Measurements from ENCODE around the gene COL11A2.

Gene COL11A2

DNA sequence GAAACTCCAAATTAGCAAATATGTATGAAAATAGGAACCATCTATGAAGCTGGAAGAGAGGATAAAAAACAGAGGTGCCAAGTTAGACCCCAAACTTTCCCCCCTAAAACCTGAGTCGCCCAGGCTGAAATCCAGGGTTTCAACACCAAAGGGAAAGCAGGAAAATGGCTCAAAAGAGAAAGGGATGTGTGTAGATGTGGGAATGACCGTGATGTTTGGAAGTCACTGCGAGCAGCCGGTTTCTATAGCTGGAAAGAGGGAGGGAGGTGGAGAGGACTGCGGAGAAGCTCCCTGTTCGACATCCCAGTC, 20.5 kb upstream of the COL11A2 start:
- ChIA-PET CTCF (interaction anchor here (0.6 kb wide), 1 partner anchor 22 kb away, joined by 4 read pairs; no protein-coding TSS in a partner anchor), POLR2A (ENCODE audit: low non-redundant PET) (interaction anchor here (0.7 kb wide), 1 partner anchor 8 kb away, joined by 6 read pairs; the partner anchor contains the start of gene HSD17B8)
- peak overlapping the region; percentile 39 for H3K27ac ChIP-seq

GRCh38 chr6:33211666-33212422, 19.6 kb upstream of the COL11A2 start:
- DNase-seq (ENCODE audit: low spot score), result no peak
- ChIA-PET CTCF (no interaction called here), POLR2A (ENCODE audit: low non-redundant PET) (interaction anchor here (0.6 kb wide), 2 partner anchors 9 to 59 kb away, joined by 4 to 5 read pairs; no protein-coding TSS in a partner anchor)
- no peak overlapping the region for H3K27ac ChIP-seq
- TF ChIP-seq, protein P1, sequence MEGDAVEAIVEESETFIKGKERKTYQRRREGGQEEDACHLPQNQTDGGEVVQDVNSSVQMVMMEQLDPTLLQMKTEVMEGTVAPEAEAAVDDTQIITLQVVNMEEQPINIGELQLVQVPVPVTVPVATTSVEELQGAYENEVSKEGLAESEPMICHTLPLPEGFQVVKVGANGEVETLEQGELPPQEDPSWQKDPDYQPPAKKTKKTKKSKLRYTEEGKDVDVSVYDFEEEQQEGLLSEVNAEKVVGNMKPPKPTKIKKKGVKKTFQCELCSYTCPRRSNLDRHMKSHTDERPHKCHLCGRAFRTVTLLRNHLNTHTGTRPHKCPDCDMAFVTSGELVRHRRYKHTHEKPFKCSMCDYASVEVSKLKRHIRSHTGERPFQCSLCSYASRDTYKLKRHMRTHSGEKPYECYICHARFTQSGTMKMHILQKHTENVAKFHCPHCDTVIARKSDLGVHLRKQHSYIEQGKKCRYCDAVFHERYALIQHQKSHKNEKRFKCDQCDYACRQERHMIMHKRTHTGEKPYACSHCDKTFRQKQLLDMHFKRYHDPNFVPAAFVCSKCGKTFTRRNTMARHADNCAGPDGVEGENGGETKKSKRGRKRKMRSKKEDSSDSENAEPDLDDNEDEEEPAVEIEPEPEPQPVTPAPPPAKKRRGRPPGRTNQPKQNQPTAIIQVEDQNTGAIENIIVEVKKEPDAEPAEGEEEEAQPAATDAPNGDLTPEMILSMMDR (conservative IDR thresholded peaks at IDR 0.05; ENCODE audit: low read depth), result no peak

More for the DNA sequence above, 20.5 kb upstream of the COL11A2 start:
- DNase-seq (ENCODE audit: low spot score), result no peak
- TF ChIP-seq, protein P1 (conservative IDR thresholded peaks at IDR 0.05; ENCODE audit: low read depth), result no peak

DNA sequence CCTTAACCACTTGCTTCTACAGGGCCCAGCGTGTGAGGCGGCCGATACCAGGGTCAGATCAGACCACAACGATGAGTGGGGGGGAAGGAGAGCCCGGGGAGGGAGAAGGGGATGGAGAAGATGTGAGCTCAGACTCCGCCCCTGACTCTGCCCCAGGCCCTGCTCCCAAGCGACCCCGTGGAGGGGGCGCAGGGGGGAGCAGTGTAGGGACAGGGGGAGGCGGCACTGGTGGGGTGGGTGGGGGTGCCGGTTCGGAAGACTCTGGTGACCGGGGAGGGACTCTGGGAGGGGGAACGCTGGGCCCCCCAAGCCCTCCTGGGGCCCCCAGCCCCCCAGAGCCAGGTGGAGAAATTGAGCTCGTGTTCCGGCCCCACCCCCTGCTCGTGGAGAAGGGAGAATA, 18.9 kb upstream of the COL11A2 start:
- CTCF ChIA-PET, result no interaction called here
- POLR2A ChIA-PET (ENCODE audit: low non-redundant PET), result no interaction called here
- H3K27ac ChIP-seq, result no peak overlapping the region
- no peak for DNase-seq (ENCODE audit: low spot score)
- TF ChIP-seq, protein P1 (conservative IDR thresholded peaks at IDR 0.05; ENCODE audit: low read depth), result no peak

GRCh38 chr6:33209856-33210255, 17.6 kb upstream of the COL11A2 start:
- H3K27ac ChIP-seq, result peak overlapping the region; percentile 41
- ChIA-PET CTCF (interaction anchor here (2.1 kb wide), 1 partner anchor 39 kb away, joined by 8 read pairs; no protein-coding TSS in a partner anchor), POLR2A (ENCODE audit: low non-redundant PET) (no interaction called here)
- no peak for DNase-seq (ENCODE audit: low spot score)
- TF ChIP-seq, protein P1 (conservative IDR thresholded peaks at IDR 0.05; ENCODE audit: low read depth), result no peak

GRCh38 chr6:33208091-33208967, 16.1 kb upstream of the COL11A2 start, which contains the start of gene RING1:
RING1 (plus strand) TSS chr6:33208500; CDS start chr6:33208823, 323 bp downstream.
- ChIA-PET CTCF (interaction anchor here (2.1 kb wide), 1 partner anchor 40 kb away, joined by 8 read pairs; no protein-coding TSS in a partner anchor), POLR2A (ENCODE audit: low non-redundant PET) (interaction anchor here (0.6 to 0.7 kb wide), 2 partner anchors 28 to 40 kb away, joined by 5 read pairs; no protein-coding TSS in a partner anchor)
- TF ChIP-seq, protein P1 (conservative IDR thresholded peaks at IDR 0.05; ENCODE audit: low read depth), result no peak
- H3K27ac ChIP-seq, result peak within 1 kb of the TSS; percentile 95
- peak; percentile 84 for DNase-seq (ENCODE audit: low spot score)

DNA sequence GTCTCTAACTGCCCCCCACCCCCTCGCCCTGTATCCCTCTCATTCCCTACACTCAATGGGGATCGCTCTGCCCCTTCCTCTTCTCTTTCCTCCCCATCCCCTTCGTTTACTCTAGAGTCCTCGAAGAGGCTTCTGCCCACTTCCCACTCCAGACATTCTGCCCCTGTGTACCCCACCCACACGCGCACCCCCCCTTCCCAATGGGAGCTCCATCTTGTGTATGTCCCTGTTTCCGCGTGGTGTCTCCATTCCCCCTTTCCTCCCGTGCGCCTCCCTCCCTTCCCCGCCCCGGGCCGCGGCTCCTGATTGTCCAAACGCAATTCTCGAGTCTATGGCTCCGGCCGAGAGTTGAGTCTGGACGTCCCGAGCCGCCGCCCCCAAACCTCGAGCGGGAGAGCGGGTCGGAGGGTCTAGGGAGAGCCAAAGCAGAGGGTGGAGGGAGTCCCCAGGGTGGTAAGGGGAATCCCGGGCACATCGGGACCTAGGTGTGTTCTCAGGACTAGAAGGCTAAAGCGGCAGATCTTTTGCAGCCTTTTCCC, 15.4 kb upstream of the COL11A2 start:
- peak; percentile 52 for DNase-seq (ENCODE audit: low spot score)
- ChIA-PET POLR2A (ENCODE audit: low non-redundant PET) (interaction anchor here (0.6 to 0.7 kb wide), 2 partner anchors 28 to 40 kb away, joined by 5 read pairs; no protein-coding TSS in a partner anchor), CTCF (interaction anchor here (1.3 to 2.1 kb wide), 2 partner anchors 10 to 41 kb away, joined by 7 to 8 read pairs; no protein-coding TSS in a partner anchor)
- H3K27ac ChIP-seq, result peak overlapping the region; percentile 95
- TF ChIP-seq, protein P1 (conservative IDR thresholded peaks at IDR 0.05; ENCODE audit: low read depth), result no peak
